ENCODE results near the gene NRN1. TPM values are rescaled to one million over a fixed set of nuclear protein-coding genes. Genes with fewer than 3 reads are reported as not detected.

The NRN1 gene
- total RNA-seq, 4 donors from 2014 or later: 5.6 to 22.7 (median 15.1) TPM

GRCh38 chr6:5962794-5963193 lies 43.9 kb downstream of the NRN1 start:
- H3K4me3 ChIP-seq: no peak overlapping the region
- H3K4me1 ChIP-seq: no peaks in the 10 kb centered on the region
- H3K9me3 ChIP-seq: no peaks in the 10 kb centered on the region
- TF ChIP-seq EP300 (IDR thresholded peaks at IDR 0.05) (no peak), POLR2AphosphoS5 (IDR thresholded peaks at IDR 0.05) (no peak), CTCF (IDR thresholded peaks at IDR 0.05) (no peak), POLR2A (IDR thresholded peaks at IDR 0.05) (no peak)
- H3K27me3 ChIP-seq: no peaks in the 10 kb centered on the region
- WGBS, 2 donors (ENCODE audit: low coverage in 1 of 2): 89% methylated on average over 2 of the region's 2 CpGs
- no peaks in the 10 kb centered on the region for H3K36me3 ChIP-seq
- H3K27ac ChIP-seq: no peak overlapping the region
- ATAC-seq: no peak

GRCh38 chr6:5961836-5962235 lies 44.9 kb downstream of the NRN1 start:
- H3K9me3 ChIP-seq: no peaks in the 10 kb centered on the region
- ATAC-seq: no peak
- H3K4me3 ChIP-seq: no peak overlapping the region
- H3K27ac ChIP-seq: no peak overlapping the region
- H3K4me1 ChIP-seq: no peaks in the 10 kb centered on the region
- no peak for TF ChIP-seq POLR2AphosphoS5 (IDR thresholded peaks at IDR 0.05)
- whole genome bisulfite sequencing, 2 donors (ENCODE audit: low coverage in 1 of 2): 42 to 59% methylated on average over 2 of the region's 2 CpGs
- H3K36me3 ChIP-seq: no peaks in the 10 kb centered on the region
- no peaks in the 10 kb centered on the region for H3K27me3 ChIP-seq

- Histone ChIP-seq H3K36me3 (no peaks in the 10 kb centered on the region), H3K9me3 (no peaks in the 10 kb centered on the region), H3K27me3 (no peaks in the 10 kb centered on the region), H3K4me3 (no peak overlapping the region), H3K4me1 (no peaks in the 10 kb centered on the region), H3K27ac (no peak overlapping the region)
- no peak for ATAC-seq
- WGBS, 2 donors (ENCODE audit: low coverage in 1 of 2): 60% methylated on average over 1 of the region's 5 CpGs; no CpG with 5 or more reads in 1 of the 2 donors
- TF ChIP-seq EP300 (IDR thresholded peaks at IDR 0.05) (no peak), POLR2A (IDR thresholded peaks at IDR 0.05) (no peak), POLR2AphosphoS5 (IDR thresholded peaks at IDR 0.05) (no peak), CTCF (IDR thresholded peaks at IDR 0.05) (no peak)
Measured at GRCh38 chr6:5960456-5960855, 46.3 kb downstream of the NRN1 start.

- H3K36me3 ChIP-seq: no peaks in the 10 kb centered on the region
- WGBS, 2 donors (ENCODE audit: low coverage in 1 of 2): 100% methylated on average over 1 of the region's 2 CpGs; no CpG with 5 or more reads in 1 of the 2 donors
- no peaks in the 10 kb centered on the region for H3K4me1 ChIP-seq
- no peaks in the 10 kb centered on the region for H3K27me3 ChIP-seq
- TF ChIP-seq EP300 (IDR thresholded peaks at IDR 0.05): no peak
- no peak for TF ChIP-seq POLR2AphosphoS5 (IDR thresholded peaks at IDR 0.05)
- no peak for TF ChIP-seq CTCF (IDR thresholded peaks at IDR 0.05)
- no peak for TF ChIP-seq POLR2A (IDR thresholded peaks at IDR 0.05)
- ATAC-seq: no peak
- H3K9me3 ChIP-seq: no peaks in the 10 kb centered on the region
- no peak overlapping the region for H3K4me3 ChIP-seq
- H3K27ac ChIP-seq: no peak overlapping the region
Measured at GRCh38 chr6:5958921-5959320, 47.8 kb downstream of the NRN1 start.

GRCh38 chr6:5956939-5957338 lies 49.8 kb downstream of the NRN1 start:
- ATAC-seq: no peak
- no peaks in the 10 kb centered on the region for H3K36me3 ChIP-seq
- no peak overlapping the region for H3K4me3 ChIP-seq
- WGBS, 2 donors (ENCODE audit: low coverage in 1 of 2): 63 to 71% methylated on average over 3 to 6 of the region's 6 CpGs
- no peaks in the 10 kb centered on the region for H3K4me1 ChIP-seq
- TF ChIP-seq POLR2AphosphoS5 (IDR thresholded peaks at IDR 0.05): no peak
- TF ChIP-seq EP300 (IDR thresholded peaks at IDR 0.05): no peak
- no peak for TF ChIP-seq POLR2A (IDR thresholded peaks at IDR 0.05)
- TF ChIP-seq CTCF (IDR thresholded peaks at IDR 0.05): no peak
- H3K27me3 ChIP-seq: no peaks in the 10 kb centered on the region
- H3K9me3 ChIP-seq: no peaks in the 10 kb centered on the region
- no peak overlapping the region for H3K27ac ChIP-seq
